HG03565 (cell line): ENCODE results near the gene TMEM163.
"Not testable (repeated sequence)": the region's sequence is repeated elsewhere in the genome, so short reads cannot be mapped to it uniquely, and the experiment has no call there.

Source experiments
- ATAC-seq: cut with Tn5 transposase; IDR thresholded peaks from one replicate; pipeline ENCODE4 v1.9.1; 2021; ENCODE audit warnings: mild to moderate bottlenecking, moderate library complexity; ENCODE audit not compliant: unreplicated experiment

Gene TMEM163

DNA sequence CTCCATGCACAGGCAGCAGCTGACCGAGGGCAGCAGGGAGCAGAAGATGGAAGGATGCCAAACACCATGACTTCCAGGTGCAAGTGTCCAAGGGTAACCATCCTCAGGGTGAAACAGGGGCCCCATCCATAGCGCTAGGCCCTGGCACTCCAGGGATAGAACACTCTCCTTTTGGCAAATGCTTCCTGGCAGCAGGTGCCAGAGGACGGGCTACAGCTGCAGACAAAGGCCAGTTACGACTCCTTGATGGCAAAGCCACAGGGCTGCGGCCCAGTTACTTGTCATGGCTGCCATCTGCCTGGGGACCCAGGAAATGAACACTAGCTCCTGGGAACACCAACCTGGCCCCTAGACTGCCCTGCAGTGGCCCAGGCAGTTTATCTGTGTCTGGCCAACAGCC is 178.8 kb downstream of the TMEM163 start:
- ATAC-seq: no peak

DNA sequence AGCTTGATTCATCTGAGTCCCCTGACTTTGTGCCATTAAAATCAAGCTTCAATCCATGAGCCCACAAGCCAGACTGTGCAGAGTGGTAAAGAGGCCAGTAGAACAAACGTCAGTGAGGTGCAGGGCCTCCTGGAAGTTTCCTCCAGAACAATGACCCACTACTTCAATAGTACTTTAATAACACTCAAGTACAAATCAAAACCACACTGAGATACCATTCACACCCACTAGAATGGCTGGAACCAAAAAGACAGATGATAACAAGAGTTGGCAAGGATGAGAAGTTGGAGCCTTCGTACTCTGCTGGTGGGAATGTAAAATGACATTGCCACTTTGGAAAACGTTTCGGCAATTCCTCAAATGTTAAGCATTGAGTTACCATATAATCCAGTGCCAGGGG is 181.1 kb downstream of the TMEM163 start:
- ATAC-seq: no peak

DNA sequence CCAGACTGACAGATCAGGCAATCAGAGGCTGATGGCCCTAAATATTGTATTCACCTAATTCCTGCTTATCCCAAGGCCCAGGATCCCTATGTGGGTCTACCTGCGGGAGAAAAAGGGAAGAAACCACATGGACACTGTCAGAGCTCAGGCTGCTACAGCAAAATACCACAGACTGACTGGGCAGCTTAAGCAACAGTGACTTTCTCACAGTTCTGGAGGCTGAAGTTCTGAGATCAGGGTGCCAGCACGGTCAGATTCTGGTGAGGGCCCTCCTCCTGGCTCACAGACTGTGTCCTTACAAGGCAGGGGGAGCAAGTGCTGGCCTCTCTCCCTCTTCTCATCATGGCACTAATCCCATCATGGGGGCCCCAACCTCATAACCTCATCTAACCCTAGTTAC is 181.7 kb downstream of the TMEM163 start:
- no peak for ATAC-seq

DNA sequence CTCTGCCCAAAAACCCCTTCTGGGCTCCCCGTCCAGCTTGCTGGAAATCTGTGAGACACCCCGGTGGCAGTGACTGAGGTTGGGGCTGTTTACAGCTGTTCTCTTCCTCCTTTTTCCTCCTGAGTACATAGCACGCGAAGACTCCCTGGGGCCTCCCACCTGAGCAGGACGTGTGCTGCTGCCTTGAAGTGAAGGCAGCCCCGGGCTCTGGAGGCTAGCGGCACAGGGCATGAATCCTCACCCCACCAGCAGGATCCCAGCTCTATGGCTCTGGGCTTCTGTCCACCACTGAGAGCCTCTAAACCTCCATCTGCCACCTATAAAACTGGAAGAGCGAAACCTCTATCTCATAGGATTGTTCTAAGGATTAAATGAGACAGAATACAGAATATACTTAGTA is 182.5 kb downstream of the TMEM163 start:
- ATAC-seq: no peak

DNA sequence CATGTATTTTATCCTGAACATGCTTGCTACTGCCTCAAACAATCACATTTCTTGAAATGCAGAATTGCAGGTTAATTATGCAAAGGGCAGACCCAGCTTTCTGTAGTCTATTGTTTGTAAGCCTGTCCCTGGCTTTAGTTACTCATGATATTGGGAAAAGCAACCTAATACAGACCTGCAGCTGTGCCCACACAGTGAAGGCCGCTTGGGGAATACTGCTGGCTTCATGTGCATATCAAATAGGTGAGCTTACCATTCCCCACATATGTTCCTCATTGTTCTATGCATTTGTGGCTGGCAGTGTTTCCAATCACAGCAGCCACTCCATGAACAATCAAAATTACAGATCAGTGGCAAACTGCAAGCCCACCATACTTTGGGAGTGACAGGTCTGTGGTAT is 186.3 kb downstream of the TMEM163 start:
- no peak for ATAC-seq

DNA sequence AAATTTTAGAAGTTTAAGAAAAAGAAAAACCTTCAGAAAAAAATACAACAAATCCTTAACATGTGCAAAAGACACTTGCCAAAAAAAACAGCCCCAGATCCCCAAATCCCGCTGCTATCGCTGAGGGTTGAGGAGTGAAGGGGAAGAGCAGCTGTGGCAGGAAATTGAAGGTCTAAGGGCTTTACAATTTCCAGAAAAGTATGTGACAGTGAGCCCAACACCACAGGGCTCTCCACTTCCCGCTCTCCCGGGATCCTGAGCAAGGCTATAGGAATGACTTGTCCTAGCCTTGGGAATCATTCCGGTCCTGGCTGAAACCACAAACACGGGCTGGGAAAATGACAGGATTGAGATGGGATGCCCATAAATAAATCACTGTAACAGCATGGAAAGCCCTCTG is 191.4 kb downstream of the TMEM163 start:
- ATAC-seq: no peak

DNA sequence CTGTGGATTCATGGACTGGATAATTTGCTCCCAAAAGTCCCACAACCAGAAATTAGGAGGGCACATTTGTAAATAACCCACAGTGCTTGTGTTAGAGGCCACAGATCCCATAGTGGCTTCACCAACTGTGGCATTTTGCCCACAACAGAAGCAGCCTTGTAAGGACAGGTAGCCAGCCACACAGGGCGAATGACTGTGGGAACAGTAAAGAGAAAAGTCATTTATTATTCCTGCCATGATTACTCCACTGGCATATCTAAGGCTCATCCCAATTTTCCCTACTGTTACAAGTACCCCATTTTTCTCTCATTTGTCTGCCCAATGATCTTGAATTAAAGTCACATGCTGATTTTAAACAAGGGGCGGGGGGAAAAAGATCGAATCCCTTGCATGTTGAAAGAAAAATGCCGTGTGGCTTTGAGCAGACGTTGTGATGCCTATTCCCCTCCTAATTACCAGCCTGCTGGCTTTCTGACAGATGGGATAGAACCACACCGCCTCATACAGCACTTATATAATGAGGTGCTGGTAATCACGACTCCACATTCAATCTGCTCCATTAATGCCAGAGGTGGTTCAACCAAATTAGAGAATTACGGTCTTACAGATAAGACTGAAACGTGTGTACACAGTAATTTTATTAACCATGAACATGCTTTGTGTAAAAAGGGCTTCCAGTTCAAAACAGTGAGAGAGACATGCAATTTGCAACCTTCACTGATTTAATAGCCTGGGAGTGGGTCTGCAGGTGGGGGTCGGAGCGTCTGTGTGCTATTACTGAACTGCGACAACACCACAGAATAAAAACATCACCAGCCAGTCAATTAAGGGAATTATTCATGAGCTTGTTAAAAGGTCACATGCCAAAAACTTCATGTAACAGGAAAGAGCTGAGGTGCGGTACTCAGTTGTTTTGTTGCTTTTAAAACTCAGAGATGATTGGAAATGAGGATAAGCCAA is 196.0 kb downstream of the TMEM163 start:
- ATAC-seq: no peak

DNA sequence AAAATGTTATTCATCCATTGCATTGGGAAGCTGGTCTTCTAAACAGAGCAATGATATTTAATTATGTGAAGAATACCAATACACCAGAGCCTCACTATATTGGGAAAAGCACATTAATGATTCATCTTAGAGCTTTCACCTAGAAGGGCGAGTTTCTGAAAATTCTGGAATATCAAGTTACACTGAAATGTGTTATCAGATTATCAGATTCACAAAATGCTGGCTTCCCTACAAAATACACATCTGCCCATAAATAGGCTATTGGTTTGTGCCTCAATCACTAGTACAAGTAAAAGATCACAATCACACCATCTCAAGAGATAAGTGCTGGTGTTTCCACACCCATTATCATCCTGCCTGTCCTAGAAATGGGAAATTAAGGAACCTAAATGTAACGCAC is 200.7 kb downstream of the TMEM163 start:
- no peak for ATAC-seq

DNA sequence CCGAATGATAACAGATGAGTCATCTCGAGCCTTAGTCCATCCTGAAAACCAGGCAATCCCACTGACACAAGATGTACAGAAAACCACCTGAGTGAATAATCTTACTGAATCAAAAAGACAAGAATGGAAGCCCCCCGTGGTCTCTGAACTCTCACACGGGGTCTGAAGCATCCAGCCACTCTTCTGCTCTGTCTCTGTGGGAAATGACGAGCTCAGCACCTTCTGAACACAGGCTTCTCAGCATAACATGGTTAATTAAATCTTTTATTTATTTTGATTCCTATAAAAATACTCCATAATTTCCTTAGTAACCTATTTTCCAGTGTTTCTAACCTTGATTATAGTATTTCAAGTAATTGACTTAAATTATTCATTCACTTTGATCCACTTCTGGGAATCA is 203.7 kb downstream of the TMEM163 start:
- ATAC-seq: no peak

DNA sequence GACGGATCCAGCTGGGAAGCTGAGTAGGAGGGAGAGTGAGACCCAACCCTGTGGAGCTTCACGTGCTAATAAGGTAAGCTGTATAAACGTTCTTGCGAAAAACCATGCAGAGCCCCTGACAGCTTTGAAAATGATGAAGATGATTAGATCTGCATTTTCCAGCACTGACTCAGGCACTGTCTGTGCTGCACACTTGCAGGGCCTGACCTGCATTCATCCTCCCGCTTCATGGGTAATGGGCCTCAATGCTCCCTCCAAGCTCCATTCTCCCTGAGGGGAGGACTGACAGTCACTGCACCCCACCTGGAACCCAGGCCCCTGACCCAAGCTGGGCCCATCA is 205.4 kb downstream of the TMEM163 start:
- ATAC-seq: no peak

DNA sequence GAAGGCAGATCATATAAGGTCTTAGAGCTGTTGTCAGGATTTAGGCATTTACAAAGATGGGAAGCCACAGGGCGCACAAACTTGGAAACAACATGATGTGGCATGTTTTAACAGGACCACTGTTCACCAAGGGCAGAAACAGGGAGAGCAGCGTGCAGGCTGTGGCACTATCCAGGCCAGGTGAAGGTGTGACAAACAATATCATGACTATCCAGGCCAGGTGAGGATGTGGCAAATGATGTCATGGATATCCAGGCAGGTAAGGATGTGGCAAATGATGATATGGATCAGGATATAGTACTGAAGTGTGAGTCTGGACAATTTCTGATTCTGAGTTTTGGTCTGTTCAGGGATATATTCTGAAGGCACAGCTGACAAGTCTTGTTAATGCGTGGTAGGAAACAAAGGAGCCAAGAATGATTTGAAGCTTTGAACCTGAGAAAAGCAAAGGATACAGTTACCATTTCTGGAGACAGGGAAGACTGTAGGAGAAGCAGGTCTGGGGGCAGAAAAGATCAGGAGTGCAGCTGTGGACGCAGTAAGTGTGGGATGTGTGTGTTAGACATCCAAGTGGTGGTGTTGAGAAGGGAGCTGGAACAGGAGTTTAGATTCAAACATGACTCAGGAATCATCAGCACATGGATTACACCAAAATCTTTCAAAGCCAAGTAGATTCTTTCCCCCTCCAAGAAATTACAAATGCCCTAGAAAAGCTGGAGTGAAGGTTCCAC is 205.9 kb downstream of the TMEM163 start:
- no peak for ATAC-seq

DNA sequence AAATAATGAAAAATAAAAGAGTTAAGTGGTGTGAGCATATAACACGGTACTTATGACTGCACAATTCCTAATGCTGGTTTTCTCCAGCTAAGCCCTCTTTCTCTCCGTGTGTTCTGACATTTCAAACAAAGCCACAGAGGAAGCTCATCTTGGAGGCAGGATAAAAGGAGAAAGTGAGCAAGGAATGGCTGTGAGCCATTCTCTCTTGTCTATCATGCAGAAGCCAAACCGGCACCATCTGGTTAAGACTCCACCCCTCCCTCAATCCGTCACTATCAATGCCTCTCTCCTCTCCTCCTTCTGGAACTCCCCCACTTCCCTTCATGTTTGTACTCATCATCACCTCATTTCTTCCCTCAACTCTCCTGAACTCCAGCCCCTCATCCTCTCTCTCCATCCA is 210.4 kb downstream of the TMEM163 start:
- no peak for ATAC-seq

DNA sequence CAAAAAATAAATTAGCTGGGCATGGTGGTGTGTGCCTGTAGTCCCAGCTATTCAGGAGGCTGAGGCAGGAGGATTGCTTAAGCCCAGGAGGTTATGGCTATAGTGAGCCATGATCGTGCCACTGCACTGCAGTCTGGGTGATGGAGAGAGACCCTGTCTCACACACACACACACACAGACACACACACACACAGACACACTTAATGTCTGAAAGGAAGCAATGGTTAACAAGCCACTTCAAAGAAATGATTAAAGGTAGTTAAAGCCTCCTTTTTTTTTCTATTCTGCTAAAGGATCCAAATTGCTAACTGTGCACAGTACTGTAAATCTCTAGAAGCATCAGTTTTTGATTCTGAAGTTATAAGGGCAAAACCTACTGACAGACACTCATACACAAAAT is 211.1 kb downstream of the TMEM163 start:
- no peak for ATAC-seq

DNA sequence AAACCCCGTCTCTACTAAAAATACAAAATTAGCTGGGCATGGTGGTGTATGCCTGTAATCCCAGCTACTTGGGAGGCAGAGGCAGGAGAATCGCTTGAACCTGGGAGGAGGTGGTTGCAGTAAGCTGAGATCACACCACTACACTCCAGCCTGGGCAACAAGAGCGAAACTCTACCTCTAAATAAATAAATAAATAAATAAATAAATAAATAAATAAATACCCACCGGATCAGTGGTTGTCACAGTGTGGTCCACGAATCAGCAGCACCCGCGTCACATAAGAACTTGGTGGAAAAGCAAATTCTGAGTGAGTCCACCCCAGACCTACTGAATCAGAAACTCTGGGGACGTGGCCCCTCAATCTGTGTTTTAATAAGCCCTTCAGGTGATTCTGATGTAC is 211.6 kb downstream of the TMEM163 start:
- ATAC-seq: not testable (repeated sequence)

DNA sequence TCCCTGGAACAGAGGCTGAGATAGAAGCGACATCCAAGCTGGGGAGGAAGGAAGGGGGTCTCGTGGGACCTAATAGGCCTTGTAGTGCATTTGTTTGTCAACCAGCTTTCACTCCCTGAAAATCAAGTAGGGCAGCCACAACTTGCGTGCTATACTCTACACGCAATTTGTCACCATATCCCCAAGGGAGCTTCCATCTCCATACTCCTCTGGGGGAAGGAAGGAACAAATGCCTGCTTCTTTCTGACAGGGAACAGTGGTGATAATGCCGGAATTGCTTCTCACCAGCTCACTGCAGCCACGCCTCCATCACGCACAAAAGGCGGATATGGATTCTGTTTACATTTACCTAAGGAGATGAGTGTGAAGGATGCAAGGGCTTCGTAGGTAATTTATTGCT is 213.4 kb downstream of the TMEM163 start:
- no peak for ATAC-seq

DNA sequence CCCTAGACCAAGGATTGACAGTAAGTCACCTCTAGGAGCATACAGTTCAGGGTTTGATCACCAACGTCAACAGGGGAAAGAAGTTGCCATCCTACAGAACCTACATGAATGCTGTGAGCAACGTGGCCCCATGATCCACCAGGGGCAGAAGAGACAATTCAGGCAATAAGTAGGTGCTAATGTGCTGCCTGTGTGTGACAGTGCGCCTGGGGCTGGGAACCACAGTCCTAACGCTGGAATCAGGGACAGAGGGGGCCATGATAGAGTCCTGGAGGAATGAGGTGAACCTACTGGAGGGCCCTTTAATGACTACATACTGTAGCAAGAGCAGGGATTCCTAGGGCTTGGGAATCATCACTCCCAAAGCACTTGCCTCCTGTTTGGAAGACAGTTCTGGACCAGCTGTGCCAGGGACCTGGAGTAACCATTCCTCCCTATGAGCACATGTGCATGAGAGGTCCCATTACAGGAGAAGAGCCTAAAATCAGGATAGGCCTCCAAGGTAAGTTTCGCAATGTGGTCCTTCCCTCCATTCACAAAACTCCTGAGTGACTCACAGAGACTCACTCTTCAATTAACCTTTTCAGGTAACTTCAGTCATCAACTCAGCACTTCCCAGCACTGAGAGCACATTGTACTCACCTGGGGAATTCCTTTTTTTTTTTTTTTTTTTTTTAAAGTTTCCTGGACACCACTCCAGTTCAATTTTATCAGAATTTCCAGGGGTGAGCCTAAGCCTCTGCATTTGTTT is 214.0 kb downstream of the TMEM163 start:
- ATAC-seq: no peak

DNA sequence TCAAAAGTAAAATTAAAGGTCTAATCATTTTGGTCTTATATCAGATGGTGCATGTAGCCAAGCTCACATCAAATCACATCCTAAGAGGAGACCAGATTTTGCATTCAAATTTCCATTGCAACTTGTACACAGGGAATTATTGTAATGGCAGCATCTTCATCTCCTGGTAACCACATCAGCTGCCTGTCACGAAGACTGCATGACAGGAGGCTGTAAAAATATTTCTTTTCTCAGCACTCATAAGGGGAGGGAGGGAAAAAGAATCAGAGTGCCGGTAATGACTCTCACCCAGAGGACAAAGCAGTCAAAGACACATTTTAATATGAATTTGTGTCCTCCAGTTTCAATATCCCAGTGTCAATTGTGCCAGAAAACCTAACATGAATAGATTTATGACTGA is 216.7 kb downstream of the TMEM163 start:
- ATAC-seq: no peak

DNA sequence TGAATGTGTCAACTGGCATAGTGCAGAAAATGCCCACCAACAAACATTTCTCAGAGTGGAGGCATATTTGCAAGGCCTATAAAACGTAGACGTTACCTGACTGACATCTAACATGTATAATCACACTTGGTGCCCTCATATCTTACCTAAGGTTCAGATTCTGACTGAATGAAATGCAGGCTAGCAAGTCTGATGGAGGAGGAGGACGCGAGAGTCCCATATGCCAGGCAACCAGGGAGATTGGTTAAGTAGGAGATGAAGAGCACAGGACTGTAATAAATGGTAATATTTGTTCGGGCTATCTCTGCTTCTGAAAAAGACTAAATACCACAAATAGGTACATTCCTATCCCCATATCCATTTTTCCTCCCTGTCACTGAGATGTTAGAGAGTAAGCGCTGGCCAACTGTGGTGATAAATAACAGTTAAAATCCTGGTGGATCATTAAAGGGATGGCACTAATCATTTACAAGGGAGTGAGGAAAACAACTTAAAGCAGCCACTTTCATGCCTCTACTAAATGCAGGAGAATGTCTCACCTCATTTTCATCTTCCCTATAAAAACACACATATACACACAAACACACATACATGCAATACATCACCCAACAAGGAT is 217.2 kb downstream of the TMEM163 start:
- no peak for ATAC-seq

DNA sequence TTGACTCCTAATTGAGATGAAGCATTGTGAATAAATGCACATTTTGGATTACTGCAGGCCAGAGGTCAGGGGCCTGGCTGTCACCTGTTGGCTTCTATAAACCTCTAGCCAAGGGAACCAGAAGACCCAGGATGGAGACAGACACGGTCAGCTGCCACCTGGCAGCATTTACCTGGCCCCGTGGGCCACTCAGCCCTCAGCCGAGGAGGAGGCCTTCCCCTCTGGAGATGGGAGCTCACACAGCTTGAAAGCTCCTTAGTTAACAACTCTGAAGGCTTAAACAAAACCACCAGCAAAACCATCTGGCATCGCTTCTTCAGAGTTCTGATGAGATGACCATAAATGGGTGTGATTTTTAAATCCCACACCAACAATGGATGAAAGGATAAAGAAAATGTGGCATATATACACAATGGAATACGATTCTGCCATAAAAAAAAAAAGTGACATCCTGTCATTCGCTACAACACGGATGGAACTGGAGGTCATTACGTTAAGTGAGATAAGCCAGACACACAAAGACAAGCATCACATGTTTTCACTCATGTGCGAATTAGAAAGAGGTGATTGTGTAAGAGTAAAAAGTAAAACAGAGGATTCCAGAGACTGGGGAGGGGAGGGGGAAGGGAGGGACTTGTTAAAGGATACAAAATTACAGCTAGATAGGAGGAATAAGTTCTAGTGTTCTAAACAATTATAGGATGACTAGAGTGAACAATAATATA is 218.4 kb downstream of the TMEM163 start:
- ATAC-seq: no peak

DNA sequence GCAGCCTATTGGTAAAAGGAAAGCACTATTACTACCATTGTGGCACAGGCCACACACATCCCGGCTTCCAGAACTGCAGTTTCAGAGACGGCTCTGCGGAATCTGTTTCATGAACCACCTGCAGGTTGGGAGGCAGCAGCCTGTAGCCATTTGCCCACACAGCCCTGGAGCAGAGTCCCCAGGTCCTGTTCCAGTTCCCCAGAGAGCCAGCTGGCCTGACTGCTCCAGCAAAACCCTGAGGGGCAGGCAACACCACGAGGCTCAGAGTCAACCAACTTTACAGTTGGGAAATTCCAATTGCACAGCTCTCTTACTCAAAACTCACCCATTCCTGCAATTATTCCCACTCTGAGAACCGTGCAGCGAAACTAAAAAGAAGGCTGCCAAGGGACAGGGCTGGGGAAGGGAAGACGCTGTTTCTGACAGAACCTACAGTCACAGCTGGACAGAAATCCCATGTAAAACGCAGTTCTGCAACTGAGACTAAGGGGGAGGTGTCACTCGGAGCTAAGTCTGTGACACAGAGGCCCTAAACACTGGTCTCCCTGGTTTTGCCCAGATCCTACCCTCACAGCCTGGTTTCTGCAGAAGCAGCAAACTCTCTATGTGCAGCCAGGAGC is 219.4 kb downstream of the TMEM163 start:
- ATAC-seq: no peak
